Common myeloid progenitor, CD34-positive (primary cell): ENCODE data around the gene FBXL14.
A peak's percentile ranks its signal among the peaks of the same experiment; 100 is the strongest.

Experiments used
- CTCF ChIA-PET: fragments of 350-600 bp; sonication (Branson Sonifier 250); formaldehyde crosslinking; loops from one replicate; lab custom pipeline; 2021; ENCODE audit warnings: antibody characterized with exemption; lab: Charles Lee
- POLR2A ChIA-PET: fragments of 350-600 bp; sonication (Branson Sonifier 250); formaldehyde crosslinking; loops from one replicate; lab custom pipeline; 2021; ENCODE audit warnings: antibody characterized with exemption; lab: Charles Lee
- DNase-seq, 3 donors: peaks; one replicate each; pipeline versions ENCODE4 v3.0.0 to v3.0.0-alpha.2; 2013
- H3K27ac ChIP-seq, 2 experiments: 1 replicate in 1 of 2; 2 replicates in 1 of 2; pipeline ENCODE4 v1.7.0; 2013; ENCODE audit warnings: inconsistent platforms in 2 of 2, low read length in 2 of 2, mild to moderate bottlenecking in 2 of 2, low read depth in 1 of 2, moderate library complexity in 1 of 2; ENCODE audit not compliant: severe bottlenecking in 2 of 2, insufficient read depth in 1 of 2, poor library complexity in 1 of 2
- H3K27me3 ChIP-seq, 5 experiments: replicated peaks in 2 of 5; 1 replicate in 3 of 5; 2 replicates in 2 of 5; pipeline versions ENCODE4 v1.6.1 to v1.7.0; 2013; ENCODE audit warnings: low read length in 4 of 5, mild to moderate bottlenecking in 2 of 5, moderate library complexity in 2 of 5, inconsistent platforms in 1 of 5; ENCODE audit not compliant: insufficient read depth in 5 of 5, control insufficient read depth in 4 of 5
- H3K36me3 ChIP-seq, 4 experiments: 1 replicate in 2 of 4; 2 replicates in 2 of 4; pipeline versions ENCODE4 v1.6.1 to v1.7.0; 2013; ENCODE audit warnings: low read length in 3 of 4, control low read depth in 1 of 4, mild to moderate bottlenecking in 1 of 4; ENCODE audit not compliant: control insufficient read depth in 4 of 4, insufficient read depth in 4 of 4
- H3K4me1 ChIP-seq, 4 experiments: 1 replicate in 3 of 4; 2 replicates in 1 of 4; pipeline versions ENCODE4 v1.6.1 to v1.7.1; 2013; ENCODE audit warnings: low read length in 3 of 4, mild to moderate bottlenecking in 3 of 4, control low read depth in 1 of 4, inconsistent platforms in 1 of 4, moderate library complexity in 1 of 4; ENCODE audit not compliant: control insufficient read depth in 4 of 4, insufficient read depth in 4 of 4; ENCODE audit errors: control extremely low read depth in 1 of 4
- H3K4me3 ChIP-seq, 7 experiments: 1 replicate in 4 of 7; 2 replicates in 3 of 7; pipeline versions ENCODE4 v1.5.1 to v1.7.0; 2013; ENCODE audit warnings: mild to moderate bottlenecking in 7 of 7, low read length in 6 of 7, moderate library complexity in 6 of 7, inconsistent platforms in 2 of 7, low read depth in 2 of 7, control low read depth in 1 of 7; ENCODE audit not compliant: insufficient read depth in 4 of 7, control insufficient read depth in 1 of 7; ENCODE audit errors: extremely low read depth in 1 of 7
- H3K9me3 ChIP-seq, 5 experiments: 1 replicate in 4 of 5; 2 replicates in 1 of 5; pipeline versions ENCODE4 v1.6.1 to v1.7.1; 2013; ENCODE audit warnings: low read length in 4 of 5, mild to moderate bottlenecking in 2 of 5, inconsistent platforms in 1 of 5, low read depth in 1 of 5, moderate library complexity in 1 of 5; ENCODE audit not compliant: control insufficient read depth in 4 of 5, insufficient read depth in 2 of 5; ENCODE audit errors: control extremely low read depth in 1 of 5
- WGBS: methylation state at CpG from one replicate; pipeline ENCODE4 v1.1.5; 2013; ENCODE audit not compliant: insufficient coverage; 5-methylcytosine and 5-hydroxymethylcytosine counted together

Gene FBXL14

GRCh38 chr12:1595026-1595561, 713 bp upstream of the FBXL14 start:
- Histone ChIP-seq H3K4me1 (peaks cover 15 to 51% (median 41%) of the 10 kb centered on the region in 4 experiments), H3K36me3 (peaks cover 0 to 9% (median 2%) of the 10 kb centered on the region in 4 experiments), H3K9me3 (no peaks in the 10 kb centered on the region), H3K4me3 (peak overlapping the region; percentile 73 to 95 (median 86)), H3K27me3 (no peaks in the 10 kb centered on the region), H3K27ac (peak overlapping the region; percentile 64 to 89)
- 8% methylated on average over 16 of the region's 19 CpGs for WGBS
- DNase-seq, result peak in 1 of 3 donors; percentile 48
- POLR2A ChIA-PET, result no interaction called here
- CTCF ChIA-PET, result no interaction called here

- H3K27me3 ChIP-seq, result no peaks in the 10 kb centered on the region
- no peaks in the 10 kb centered on the region for H3K9me3 ChIP-seq
- H3K4me3 ChIP-seq, result peak overlapping the region; percentile 73 to 95 (median 86)
- no peak for DNase-seq
- H3K27ac ChIP-seq, result no peak overlapping the region
- ChIA-PET POLR2A (interaction anchor here (1.1 kb wide), 1 partner anchor 11 kb away, joined by 4 read pairs; no protein-coding TSS in a partner anchor), CTCF (interaction anchor here (1.1 to 3.0 kb wide), 4 partner anchors 9 to 476 kb away, joined by 3 to 28 read pairs (median 14); no protein-coding TSS in a partner anchor)
- WGBS, result 0% methylated on average over 27 of the region's 34 CpGs
- peaks cover 0 to 9% (median 2%) of the 10 kb centered on the region in 4 experiments for H3K36me3 ChIP-seq
- H3K4me1 ChIP-seq, result peaks cover 15 to 51% (median 41%) of the 10 kb centered on the region in 4 experiments
Observed at GRCh38 chr12:1594006-1594260, 448 bp downstream of the FBXL14 start.

GRCh38 chr12:1593174-1594005, 991 bp downstream of the FBXL14 start:
- POLR2A ChIA-PET, result interaction anchor here (0.8 to 1.1 kb wide), 2 partner anchors 12 to 14 kb away, joined by 3 to 4 read pairs; no protein-coding TSS in a partner anchor
- peaks cover 15 to 51% (median 43%) of the 10 kb centered on the region in 4 experiments for H3K4me1 ChIP-seq
- H3K27me3 ChIP-seq, result no peaks in the 10 kb centered on the region
- CTCF ChIA-PET, result interaction anchor here (1.1 to 3.0 kb wide), 6 partner anchors 9 to 475 kb away, joined by 3 to 28 read pairs (median 10); no protein-coding TSS in a partner anchor
- peak overlapping the region; percentile 73 to 95 (median 86) for H3K4me3 ChIP-seq
- peak in 2 of 3 donors; percentile 57 to 69 for DNase-seq
- no peaks in the 10 kb centered on the region for H3K9me3 ChIP-seq
- 16% methylated on average over 56 of the region's 56 CpGs for WGBS
- H3K27ac ChIP-seq, result no peak overlapping the region
- H3K36me3 ChIP-seq, result peaks cover 0 to 9% (median 2%) of the 10 kb centered on the region in 4 experiments

GRCh38 chr12:1592444-1593173, 1.8 kb downstream of the FBXL14 start:
- Histone ChIP-seq H3K4me1 (peaks cover 15 to 53% (median 44%) of the 10 kb centered on the region in 4 experiments), H3K36me3 (peaks cover 0 to 9% (median 2%) of the 10 kb centered on the region in 4 experiments), H3K4me3 (peak overlapping the region in 6 of 7 experiments; percentile 73 to 93 (median 85)), H3K9me3 (no peaks in the 10 kb centered on the region), H3K27me3 (no peaks in the 10 kb centered on the region), H3K27ac (no peak overlapping the region)
- CTCF ChIA-PET, result interaction anchor here (1.6 to 3.0 kb wide), 5 partner anchors 10 to 475 kb away, joined by 5 to 28 read pairs (median 12); no protein-coding TSS in a partner anchor
- POLR2A ChIA-PET, result interaction anchor here (0.8 to 1.1 kb wide), 2 partner anchors 13 kb away, joined by 3 to 4 read pairs; no protein-coding TSS in a partner anchor
- peak in 1 of 3 donors; percentile 32 for DNase-seq
- 65% methylated on average over 25 of the region's 27 CpGs for WGBS

- peaks cover 15 to 53% (median 44%) of the 10 kb centered on the region in 4 experiments for H3K4me1 ChIP-seq
- ChIA-PET POLR2A (no interaction called here), CTCF (interaction anchor here (3.0 kb wide), 1 partner anchor 11 kb away, joined by 28 read pairs; no protein-coding TSS in a partner anchor)
- peak overlapping the region in 5 of 7 experiments; percentile 19 to 93 (median 61) for H3K4me3 ChIP-seq
- DNase-seq, result no peak
- WGBS, result no CpG with 5 or more reads among the region's 4 CpGs
- H3K9me3 ChIP-seq, result no peaks in the 10 kb centered on the region
- peaks cover 0 to 9% (median 4%) of the 10 kb centered on the region in 4 experiments for H3K36me3 ChIP-seq
- H3K27ac ChIP-seq, result no peak overlapping the region
- H3K27me3 ChIP-seq, result no peaks in the 10 kb centered on the region
Observed at GRCh38 chr12:1591543-1591942, 2.8 kb downstream of the FBXL14 start.

GRCh38 chr12:1591034-1591433, 3.3 kb downstream of the FBXL14 start:
- ChIA-PET CTCF (interaction anchor here (3.0 kb wide), 1 partner anchor 12 kb away, joined by 28 read pairs; no protein-coding TSS in a partner anchor), POLR2A (no interaction called here)
- Histone ChIP-seq H3K27me3 (no peaks in the 10 kb centered on the region), H3K27ac (no peak overlapping the region), H3K4me1 (peaks cover 15 to 52% (median 42%) of the 10 kb centered on the region in 4 experiments), H3K36me3 (peaks cover 0 to 9% (median 6%) of the 10 kb centered on the region in 4 experiments), H3K4me3 (peak overlapping the region in 3 of 7 experiments; percentile 61 to 93 (median 70)), H3K9me3 (no peaks in the 10 kb centered on the region)
- WGBS, result 78% methylated on average over 2 of the region's 3 CpGs
- DNase-seq, result peak in 2 of 3 donors; percentile 72 to 80
